ENCODE results near the gene KLB.
"Not testable (repeated sequence)": the region's sequence is repeated elsewhere in the genome, so short reads cannot be mapped to it uniquely, and the experiment has no call there.

KLB gene

DNA sequence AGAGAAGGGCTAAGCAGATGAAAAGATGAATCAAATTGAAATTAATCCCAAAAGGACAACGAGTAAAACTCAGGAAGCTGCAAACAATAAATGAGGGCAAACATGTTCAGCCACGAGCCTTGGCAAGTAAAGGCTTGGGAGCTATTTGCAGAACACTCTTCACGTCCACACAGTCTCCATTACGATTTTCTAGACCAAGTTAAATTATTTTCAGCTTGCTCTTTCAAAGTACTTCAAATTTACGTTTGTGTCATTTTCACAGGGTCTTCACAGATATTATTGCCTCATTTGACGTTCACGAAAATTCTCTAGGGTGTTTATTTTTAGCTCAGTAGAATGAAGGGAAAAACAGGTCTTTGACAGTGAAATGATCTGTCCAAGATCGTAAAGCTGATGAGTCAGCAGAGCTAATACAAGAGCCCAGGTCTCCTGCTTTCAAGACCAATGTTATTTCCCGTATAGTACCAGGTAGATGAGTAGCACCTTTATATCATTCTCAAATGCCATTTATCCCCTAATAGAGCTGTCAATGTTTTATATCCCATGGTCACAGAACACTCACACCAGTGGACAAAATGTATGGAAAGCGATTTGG is 20.9 kb downstream of the KLB start:
- DNase-seq, result no peak

DNA sequence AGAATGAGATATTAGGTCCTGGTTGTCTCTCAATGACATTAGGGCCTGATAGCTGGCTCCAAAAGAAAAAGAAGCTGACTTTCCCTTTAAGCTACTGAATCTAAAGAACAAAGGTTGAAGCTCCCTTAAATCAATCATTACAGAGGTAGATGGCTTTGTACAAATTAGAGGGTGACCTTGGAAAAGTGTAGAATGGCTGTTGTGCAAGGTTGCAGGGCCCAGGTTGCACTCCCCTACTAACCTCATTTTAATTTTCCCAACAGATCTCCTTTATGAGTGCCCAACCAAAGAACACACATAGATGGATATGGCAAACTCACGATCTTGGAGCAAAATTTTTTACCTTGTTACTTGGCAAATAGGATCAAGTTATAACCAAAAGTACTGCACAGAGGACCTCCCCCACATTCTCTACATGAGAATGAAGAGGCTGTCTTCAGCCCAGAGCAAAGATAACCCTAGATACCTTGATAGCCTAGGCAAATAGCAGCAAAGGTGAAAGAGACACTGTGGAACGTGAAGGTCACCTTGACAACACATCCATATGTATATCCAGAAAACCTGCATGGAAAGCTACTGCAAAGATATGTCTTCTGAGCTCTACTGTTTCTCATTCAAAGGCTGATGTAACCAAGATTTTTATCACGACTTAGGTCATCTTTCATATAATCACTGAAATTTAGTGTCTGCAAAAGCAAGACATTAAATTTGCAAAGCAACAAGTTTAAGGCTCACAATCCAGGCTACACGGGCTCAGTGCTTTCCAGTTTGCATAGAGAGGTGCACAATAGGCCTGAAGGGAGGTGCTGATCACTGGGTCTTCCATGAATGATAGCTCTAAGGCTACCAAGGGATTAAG is 23.0 kb downstream of the KLB start:
- DNase-seq, result no peak

DNA sequence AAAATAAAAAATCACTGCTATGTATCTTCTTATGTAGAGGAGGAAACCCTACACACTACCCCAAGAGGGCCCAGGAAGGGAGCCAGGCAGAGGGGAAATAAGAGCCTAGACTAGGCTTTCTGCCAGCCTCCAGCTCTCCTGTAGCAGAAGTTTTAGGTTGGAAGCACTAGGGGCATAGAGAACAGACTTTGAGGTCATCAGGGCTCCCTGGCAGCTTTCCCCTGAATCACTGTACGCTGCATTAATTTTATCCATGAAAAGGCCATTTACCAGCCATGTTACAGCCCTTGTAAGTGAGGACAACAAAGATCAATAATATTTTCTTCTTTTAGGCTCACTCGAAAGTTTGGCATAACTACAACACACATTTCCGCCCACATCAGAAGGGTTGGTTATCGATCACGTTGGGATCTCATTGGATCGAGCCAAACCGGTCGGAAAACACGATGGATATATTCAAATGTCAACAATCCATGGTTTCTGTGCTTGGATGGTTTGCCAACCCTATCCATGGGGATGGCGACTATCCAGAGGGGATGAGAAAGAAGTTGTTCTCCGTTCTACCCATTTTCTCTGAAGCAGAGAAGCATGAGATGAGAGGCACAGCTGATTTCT is 27.3 kb downstream of the KLB start:
- DNase-seq, result no peak

DNA sequence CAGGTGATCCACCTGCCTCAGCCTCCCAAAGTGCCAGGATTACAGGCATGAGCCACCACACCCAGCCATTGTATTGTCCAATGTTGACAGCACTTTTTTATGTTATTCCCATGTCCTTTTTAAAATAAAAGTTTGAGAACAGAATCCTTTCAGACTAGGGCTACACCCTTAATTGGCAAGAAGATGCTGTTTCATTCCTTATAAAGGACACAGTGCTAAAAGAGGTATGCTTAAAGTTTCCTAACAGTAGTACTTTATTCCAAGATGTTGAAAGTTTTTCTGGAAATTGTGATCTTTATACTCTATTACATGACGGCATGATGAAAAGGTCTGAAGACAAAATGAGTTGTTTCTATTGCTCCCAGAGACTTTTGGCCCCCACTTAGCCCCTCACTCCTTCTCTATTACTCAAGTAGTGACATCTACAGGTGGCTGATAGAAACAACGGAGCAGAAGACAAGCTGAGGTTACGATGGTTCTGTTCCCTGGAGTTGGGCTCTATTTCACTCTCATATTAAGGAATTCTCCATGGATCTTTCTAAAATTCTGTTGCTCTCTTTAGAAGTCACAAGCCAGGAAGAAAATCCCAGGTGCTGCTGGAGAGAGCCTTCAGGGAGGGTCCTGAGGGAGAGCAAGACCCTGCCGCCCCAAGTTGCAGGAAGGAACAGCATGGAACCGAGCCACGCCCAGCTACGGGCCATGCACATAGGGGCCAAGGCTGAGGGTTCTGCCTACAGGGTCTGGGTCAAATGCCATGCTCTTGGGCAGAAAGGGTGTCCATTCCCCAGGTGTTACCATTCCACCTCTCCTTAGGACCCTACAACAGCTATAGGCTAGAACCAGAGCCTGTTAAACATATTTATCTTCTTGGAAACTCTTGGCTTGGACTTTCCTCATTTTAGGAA is 29.2 kb downstream of the KLB start:
- DNase-seq, result no peak

DNA sequence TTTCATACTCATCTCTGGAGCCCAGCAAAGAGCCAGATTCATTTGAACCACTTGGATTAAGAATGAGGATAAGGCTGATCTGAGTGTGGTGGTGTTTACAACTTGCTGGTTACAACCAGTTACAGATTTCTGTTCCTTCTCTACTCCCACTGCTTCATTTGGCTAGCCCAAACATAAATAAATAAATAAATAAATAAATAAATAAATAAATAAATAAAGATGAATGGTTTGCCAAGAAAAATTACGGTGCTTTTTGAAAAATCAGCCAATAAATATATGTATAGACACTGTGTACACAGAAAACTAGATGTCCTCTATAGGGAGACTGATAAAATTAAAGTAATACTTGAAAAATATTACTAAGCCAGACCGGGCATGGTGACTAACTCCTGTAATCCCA is 34.9 kb downstream of the KLB start:
- no peak for DNase-seq

DNA sequence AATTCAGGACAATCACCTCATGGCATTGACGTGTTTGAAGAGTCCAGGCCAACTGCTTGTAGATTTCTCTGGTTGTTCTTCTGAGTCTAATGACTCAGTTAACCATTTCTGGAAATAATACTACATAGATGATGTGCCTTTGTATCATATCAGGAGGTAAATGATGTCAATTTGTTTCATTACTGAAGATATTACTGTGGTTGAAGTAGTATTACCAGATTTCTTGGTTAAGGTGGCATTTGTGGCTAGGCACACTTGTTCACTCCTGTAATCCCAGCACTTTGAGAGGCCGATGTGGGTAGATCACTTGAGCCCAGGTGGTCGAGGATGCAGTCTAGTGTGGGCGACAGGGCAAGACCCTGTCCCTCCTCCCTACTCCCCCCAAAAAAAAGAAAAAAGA is 36.3 kb downstream of the KLB start:
- no peak for DNase-seq

DNA sequence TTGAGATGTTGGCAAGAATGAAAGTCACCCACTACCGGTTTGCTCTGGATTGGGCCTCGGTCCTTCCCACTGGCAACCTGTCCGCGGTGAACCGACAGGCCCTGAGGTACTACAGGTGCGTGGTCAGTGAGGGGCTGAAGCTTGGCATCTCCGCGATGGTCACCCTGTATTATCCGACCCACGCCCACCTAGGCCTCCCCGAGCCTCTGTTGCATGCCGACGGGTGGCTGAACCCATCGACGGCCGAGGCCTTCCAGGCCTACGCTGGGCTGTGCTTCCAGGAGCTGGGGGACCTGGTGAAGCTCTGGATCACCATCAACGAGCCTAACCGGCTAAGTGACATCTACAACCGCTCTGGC is 39.7 kb downstream of the KLB start:
- DNase-seq, result no peak

DNA sequence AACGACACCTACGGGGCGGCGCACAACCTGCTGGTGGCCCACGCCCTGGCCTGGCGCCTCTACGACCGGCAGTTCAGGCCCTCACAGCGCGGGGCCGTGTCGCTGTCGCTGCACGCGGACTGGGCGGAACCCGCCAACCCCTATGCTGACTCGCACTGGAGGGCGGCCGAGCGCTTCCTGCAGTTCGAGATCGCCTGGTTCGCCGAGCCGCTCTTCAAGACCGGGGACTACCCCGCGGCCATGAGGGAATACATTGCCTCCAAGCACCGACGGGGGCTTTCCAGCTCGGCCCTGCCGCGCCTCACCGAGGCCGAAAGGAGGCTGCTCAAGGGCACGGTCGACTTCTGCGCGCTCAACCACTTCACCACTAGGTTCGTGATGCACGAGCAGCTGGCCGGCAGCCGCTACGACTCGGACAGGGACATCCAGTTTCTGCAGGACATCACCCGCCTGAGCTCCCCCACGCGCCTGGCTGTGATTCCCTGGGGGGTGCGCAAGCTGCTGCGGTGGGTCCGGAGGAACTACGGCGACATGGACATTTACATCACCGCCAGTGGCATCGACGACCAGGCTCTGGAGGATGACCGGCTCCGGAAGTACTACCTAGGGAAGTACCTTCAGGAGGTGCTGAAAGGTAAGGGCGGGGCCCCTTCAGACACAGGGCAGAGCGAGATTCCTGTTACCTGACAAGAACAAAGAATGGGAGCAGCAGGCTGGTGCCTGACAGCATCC is 40.3 kb downstream of the KLB start:
- peak; percentile 22 to 50 (median 29) for DNase-seq

DNA sequence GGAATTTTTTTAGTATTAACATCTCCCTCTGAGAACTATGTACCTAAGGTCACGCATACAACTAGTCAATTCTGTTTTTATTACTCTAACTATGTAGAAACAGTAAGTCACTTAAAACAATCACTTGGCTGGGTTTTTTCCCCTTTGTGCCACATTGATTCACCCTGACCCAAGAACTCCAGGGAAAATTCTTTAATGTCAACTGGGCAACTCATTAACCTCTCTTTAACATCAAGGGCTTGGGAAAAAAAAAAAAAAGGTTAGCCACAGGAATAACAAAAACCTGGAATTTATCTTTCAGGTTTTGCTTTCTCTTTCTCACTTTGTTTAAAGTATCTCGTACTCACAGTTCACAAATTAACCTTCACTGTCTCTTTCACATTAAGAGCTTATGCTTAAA is 43.9 kb downstream of the KLB start:
- no peak for DNase-seq

DNA sequence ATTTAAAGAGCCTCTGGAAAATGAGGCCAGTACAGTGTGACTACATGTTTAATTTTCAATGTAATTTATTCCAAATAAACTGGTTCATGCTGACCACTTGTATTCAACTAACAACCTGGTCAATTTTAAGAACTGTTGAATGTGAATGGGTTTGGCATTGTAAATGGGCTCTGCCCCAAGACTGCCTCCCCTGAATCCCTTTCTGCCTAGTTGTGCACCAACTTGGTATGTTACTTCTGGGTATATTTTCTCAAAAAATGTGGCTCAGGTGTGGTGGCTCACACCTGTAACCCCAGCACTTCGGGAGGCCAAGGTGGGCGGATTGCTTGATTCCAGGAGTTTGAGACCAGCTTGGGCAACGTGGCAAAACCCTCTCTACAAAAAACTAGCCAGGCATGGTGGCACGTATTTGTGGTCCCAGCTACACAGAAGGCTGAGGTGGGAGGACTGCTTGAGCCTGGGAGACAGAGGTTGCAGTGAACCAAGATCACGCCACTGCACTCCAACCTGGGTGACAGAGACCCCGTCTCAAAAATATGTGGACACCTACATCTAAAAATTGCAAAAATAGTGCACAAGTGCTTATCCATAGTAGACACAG is 44.8 kb downstream of the KLB start:
- no peak for DNase-seq

DNA sequence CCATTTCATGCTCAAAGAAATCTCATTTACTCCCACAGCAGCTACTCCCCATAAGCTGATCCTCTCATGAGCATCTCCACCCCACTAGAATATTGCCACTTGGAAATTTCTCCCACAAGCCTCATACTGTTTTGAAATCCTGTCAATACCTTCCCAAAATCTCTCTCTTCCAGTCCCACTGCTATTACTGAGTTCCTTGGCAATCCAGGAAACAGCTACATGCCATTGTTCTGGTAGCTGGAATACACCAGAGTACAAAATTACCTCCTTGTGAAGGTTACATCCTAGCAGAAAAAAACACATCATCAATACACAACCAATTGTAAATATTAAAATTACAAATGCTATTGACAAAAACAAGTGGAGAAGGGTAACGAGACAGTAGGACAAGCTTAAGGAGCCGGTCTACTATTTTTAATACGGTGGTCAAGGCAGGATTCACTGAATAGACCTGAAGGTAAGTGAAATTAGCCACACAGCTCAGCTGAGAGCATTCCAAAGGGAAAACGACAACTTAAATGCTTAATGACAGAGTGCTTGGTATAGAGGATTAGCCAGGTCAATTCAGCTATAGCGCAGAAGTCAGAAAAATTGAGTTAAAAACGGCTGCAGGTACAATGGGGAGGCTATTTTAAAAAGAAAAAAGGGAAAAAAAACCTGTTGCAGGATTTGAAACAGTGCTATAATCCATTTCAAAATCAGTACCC is 45.6 kb downstream of the KLB start:
- DNase-seq, result no peak

DNA sequence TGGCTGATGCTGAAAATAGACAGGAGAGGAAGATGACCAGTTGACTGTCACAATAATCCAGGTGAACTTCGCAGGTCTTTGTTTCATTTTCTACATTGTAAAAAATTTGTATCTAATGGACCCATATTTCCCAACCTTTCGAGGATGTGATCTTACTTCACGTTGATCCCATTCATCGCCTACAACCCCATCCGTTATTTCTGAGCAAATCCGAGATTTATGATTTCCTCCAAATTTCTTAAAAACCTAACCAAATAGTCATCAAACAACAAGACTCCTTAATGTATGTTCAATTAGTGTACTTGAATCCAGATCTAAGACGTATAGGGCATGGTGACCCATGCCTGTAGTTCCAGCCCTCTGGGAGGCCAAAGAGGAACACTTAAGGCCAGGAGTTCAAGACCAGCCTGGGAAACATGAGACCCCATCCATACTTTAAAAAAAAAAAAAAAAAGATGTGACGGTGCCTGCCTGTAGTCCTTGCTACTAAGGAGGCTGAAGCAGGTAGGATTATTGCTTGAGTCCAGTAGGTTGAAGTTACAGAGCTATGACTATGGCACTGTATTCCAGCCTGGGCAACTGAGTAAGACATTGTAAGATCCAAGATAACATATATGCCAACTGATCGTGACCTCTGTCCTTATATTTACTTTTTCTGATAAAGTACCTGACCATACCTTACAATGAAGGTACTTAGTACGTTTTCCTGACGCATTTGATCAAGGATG is 46.3 kb downstream of the KLB start:
- no peak for DNase-seq

DNA sequence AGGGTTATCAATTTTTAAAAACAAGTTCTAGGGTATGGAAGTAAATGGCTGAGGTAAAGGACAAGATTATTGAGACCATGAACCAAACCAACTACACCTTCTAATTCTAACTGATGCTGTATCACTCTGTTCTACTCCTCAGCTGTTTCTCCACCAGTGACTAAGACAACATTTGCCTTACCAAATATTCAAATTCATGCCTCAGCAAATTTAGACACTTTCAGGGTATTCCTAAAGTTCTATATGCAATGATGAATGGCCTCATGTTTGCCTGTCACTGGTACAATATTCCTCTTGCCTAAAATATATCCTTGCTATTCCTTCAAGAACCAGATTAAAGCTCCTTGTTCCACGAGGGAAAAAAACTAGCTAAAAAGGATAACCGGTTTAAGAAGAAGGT is 47.0 kb downstream of the KLB start:
- DNase-seq, result no peak

DNA sequence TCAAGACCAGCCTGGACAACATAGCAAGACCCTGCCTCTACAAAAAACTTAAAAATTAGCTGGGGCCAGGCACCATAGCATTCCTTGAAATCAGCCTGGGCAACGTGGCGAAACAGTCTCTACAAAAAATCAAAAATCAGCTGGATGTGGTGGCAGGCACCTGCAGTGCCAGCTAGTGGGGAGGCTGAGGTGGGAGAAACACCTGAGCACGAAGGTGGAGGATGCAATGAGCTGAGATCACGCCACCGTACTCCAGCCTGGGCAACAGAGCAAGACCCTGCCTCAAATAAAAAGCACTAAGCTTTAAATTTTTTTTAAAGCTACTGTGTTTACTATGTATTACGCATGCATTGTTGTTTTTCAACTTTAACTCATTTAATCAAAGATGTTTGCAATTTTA is 48.8 kb downstream of the KLB start:
- no peak for DNase-seq

DNA sequence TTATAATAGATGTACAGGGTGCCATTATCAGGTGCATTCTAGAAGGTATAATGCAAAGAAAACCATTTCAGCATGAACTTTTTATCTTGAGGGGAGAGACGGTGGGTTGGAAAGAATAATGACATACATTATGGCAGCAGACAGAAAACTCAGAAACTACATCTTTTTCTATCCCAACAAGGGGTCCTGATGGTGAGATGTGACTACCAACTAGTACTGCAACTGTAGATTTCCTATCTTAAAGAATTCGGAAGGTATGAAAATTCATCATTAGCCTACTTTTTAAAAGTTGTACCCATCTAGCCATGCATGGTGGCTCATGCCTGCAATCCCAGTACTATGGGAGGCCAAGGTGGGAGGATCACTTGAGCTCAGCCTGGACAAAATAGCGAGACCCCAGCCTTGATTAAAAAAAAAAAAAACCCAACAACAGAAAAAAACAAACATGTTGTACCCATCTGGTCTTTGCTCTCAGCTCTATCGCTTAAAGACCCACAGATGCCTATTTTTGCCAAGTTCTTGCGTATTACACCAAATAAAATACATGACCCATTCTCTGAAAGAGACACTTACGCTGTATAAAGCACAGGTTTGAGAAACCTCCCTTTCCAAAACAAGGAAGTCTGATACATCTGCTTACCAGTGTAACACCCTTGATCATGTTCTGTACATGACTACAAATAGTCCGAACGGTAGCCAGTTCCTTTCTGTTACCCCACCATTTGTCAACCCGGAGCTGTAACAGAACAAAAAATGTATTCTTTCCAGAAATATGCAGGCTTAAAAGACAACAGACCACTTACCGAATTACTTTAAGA is 50.4 kb downstream of the KLB start:
- no peak for DNase-seq

DNA sequence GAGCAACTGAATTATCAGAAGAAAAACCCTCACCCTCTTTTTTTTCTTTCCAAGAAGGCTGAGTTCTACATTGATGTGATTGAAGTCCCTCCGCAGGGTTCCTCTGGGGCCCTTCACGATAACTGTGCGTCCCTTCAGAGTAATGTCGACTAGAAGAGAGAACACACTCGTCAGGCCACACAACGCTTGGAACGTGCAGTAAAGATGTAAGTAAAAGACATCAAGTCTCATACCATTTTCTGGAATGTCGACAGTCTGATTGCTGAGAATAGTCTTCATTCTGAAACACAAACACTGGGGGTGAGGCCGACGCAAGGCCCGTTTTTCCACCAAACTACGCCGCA is 51.4 kb downstream of the KLB start:
- DNase-seq, result not testable (repeated sequence)

DNA sequence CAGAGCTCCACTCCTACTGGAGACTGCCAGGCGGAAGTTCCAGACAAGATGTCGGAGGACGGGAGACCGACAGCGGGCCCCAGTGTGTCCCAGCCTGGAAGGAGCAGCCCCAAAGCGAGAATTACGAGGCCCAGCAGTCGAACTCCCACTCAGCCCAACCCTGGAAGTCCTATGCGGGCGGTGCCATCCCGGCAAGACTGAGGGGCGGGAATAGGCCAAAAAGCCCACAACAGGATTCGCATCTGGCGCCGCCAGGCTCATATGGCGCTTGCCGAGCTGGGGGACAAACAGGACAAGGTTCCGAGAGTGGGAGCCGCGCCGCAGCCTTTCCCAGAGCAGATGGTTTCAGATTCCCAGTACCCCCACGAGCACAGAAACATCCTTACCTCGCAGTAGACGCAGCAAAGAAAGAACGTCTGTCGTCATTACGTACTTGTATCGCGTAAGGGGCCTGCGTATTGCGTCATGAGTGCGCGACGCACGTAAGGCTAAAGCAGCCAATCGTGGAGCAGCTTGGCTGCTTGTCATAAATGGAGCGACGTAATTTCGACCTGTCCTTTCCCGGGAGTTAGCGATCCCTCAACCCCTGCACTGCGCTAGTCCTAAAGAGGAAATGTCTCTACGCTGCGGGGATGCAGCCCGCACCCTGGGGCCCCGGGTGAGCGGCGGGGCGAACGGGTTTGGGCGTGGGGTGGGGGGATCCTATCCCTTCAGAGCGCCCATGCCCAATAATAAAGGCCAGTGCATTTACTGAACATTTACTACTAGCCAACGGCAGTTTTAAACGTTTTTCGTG is 52.0 kb downstream of the KLB start, which contains the start of the genes LIAS and RPL9:
Gene LIAS, plus strand, starts transcription at position 552 of the 796 bp plus-strand sequence. Its CDS starts 62 bp downstream, at position 614.
Gene RPL9, minus strand, starts transcription at position 418 of the 796 bp plus-strand sequence. CDS start 483 bp downstream, outside the sequence.
- DNase-seq, result peak; percentile 81 to 97 (median 87)

DNA sequence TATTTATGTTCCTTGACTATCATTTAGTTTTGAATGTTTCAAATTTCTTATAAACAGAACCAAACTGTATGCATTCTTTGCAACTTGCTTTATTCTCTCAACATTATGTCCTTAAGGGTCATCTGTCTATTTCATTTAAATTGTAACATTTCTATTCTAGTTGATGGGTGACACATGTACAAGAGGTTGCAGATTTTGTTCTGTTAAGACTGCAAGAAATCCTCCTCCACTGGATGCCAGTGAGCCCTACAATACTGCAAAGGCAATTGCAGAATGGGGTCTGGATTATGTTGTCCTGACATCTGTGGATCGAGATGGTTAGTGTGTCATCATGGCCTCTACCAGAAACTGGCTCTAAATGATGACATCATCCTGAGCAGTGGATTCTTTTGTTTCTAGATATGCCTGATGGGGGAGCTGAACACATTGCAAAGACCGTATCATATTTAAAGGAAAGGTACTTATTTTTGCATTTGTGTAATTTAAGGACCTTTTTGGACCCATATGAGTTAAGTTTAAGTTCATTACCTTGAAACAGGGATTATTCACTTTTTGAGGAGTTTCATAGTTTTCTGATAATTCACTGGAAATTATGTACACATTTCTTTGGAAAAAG is 58.3 kb downstream of the KLB start:
- DNase-seq, result peak in 1 of 5 donors; percentile 34
